Hematopoietic multipotent progenitor cell treated with erythropoietin and hydrocortisone succinate and interleukin-3 and kit ligand, for 4 days (in vitro differentiated cells): ENCODE measurements around the gene CALY.
A peak's percentile ranks its signal among the peaks of the same experiment; 100 is the strongest.

Source experiments
- DNase-seq: peaks from one replicate; pipeline ENCODE4 v3.0.0-alpha.2; 2015

The CALY gene

DNA sequence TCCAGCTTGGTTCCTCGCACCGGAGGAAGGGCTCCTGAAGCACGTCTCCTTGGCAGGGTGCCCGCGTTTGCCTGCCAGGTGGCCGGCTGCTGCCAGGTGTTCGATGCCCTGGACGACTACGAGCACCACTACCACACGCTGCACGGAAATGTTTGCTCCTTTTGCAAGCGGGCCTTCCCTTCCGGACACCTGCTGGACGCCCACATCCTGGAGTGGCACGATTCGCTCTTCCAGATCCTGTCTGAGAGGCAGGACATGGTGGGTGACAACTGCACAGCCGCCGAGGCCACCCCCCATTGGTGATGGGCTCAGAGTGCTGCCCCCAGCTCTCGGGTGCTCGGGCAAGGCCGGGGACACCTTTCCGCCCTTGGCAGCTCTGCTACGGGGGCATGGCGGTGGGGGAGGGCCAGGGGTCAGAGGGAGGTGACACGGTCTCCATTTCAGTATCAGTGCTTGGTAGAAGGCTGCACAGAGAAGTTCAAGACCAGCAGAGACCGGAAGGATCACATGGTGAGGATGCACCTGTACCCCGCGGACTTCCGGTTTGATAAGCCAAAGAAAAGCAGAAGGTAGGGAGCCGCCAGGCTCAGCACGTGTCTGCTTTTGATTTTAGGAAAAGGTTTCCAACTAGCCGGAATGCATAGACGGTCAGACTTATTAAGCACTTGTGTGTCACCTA lies 26.8 kb downstream of the CALY start:
- no peak for DNase-seq

DNA sequence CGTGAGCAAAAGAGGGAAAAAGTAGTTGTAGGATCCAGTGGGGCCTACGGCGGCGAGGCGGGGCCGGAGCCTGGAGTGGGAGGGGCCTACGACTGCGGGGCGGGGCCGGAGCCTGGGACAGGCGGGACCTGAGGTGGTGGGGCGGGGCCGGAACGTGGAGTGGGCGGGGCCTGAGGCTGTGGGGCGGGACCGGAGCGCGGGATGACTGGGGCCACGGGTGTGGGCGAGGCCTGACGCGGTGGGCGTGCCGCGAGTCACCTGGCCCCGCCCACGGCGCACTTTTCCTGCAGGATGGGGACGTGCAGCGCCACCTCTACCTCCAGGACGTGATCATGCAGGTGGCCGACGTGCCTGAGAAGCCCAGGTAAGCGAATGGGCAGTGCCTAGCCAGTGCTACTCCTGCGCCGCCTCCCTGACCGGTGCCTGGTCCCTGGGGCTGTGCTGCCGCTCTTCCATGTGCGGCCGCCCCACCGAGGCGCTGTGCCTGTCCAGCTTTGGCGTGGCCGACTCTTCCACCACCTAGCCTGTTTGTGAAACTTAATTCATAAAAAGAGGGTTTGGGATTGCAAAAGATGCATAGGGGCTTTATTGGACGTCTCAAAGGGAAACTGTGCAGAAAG lies 27.5 kb downstream of the CALY start:
- peak; percentile 92 for DNase-seq

GRCh38 chr10:133308421-133309099 lies 28.1 kb downstream of the CALY start, which contains the start of the genes TUBGCP2 and ZNF511:
TUBGCP2 (minus strand) TSS chr10:133308872; CDS start chr10:133302941, 5,931 bp downstream.
ZNF511 (plus strand) TSS chr10:133308914; CDS start chr10:133308944, 30 bp downstream.
- DNase-seq, result peak; percentile 90

DNA sequence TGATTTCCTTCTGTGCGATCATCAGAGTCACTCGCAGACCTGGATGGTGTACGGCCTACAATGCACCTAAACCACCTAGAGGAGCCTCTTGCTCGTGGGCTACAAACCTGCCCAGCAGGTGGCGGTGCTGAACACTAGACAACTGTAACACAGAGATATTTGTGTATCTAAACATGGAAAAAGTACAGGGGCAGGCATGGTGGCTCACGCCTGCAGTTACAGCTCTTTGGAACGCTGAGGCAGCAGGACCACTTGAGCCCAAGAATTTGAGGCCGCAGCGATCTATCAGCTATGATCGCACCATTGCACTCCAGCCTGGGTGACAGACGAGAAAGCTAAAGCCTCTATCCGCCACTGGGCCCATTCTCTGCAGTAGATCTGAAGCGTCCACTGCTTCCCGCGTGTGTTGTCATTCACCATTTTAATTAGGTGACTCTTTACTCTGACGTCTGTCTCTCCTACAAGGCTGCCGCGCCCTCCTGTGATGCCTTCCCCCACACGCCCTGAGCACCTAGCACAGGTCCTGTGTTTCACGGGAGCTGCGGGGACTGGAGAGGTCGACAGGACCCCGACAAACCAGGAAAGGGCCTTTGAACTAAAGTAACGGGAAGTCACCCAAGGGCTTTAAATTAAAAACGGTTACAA lies 28.8 kb downstream of the CALY start:
- DNase-seq, result peak; percentile 84

GRCh38 chr10:133306941-133307379 lies 29.7 kb downstream of the CALY start:
- DNase-seq, result no peak

DNA sequence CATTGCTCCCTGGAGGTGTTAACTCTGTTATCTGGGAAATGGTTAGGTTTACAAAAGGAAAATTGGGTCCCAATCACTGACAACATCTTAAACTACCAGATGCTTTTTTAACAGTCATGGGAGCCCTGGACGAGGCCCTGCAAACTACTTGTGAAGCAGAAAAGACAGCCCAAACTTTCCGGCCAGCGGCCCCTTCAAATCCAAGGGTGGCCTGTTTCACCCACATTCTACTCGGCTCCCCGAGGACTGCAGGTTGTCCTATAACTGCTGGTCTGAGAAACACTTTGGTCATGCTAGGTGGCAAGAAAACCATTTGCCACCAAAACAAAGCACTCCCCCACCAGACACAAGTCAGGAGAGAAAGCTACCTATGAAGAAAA lies 30.6 kb downstream of the CALY start:
- no peak for DNase-seq

DNA sequence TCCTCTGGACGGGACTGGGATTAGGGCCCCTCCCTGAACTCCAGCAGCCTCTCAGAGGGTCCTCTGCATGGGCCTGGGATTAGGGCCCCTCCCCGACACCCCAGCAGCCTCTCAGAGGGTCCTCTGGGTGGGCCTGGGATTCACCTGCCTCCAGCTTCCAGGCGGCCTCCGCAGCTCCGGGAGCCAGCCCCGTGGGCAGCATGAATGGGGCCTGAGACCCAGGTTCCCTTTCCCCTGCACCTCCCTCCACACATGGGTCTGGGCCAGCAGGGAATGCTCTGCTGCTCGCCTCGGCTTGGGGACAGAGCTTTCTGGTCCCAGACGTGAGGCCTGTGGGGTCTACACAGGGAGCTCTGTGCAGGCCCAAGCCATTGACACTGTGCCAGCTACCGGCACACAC lies 33.5 kb downstream of the CALY start:
- DNase-seq, result no peak

DNA sequence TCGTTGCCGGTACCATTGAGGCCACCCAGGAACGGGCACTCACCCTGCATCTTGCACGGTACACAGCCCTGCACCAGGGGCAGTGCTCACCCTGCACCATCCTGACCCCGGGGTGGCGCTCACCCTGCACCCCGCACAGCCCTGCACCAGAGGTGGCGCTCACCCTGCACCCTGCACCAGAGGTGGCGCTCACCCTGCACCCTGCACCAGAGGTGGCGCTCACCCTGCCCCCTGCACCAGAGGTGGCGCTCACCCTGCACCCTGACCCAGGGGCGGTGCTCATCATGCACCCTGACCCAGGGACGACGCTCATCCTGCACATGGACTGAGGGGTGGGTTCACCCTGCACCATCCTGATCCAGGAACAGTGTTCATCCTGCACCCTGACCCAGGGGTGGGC lies 34.5 kb downstream of the CALY start:
- no peak for DNase-seq

DNA sequence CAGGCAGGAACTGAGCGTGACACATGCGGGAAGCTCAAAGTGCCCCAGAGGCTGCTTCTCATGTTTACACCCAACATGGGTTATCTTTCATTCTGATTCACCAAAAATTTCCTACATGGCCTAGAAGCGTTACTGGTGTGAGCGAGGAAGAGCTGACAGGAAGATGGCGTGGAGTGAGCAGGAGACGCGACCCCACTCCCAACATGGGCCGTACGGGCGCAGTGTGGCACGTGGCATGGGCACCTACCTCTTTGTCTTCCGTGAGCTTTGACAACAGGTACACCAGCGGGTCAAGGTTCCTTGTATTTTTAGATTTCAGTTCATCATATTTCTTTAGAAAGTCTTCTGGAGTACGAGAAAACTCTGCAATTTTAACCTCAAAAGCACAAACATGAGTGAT lies 37.0 kb downstream of the CALY start:
- no peak for DNase-seq

DNA sequence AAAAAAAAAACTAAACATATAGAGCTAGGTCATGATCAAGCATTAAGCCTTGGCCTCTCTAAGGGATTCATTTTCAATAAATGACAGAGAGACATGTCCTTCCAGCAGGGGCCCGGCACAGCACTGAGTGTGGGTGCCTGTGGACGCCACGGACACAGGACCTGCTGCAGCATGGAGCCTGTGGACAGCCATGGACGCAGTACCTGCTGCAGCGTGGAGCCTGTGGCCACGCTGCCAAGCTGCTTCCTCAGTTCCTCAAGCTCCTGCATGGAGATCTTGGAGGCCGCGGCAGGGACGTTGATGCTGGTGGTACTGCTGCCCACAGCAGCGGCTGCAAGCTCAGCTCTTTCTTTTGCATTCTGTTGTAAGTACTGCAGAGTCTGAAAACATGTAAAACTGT lies 37.5 kb downstream of the CALY start:
- DNase-seq, result no peak

DNA sequence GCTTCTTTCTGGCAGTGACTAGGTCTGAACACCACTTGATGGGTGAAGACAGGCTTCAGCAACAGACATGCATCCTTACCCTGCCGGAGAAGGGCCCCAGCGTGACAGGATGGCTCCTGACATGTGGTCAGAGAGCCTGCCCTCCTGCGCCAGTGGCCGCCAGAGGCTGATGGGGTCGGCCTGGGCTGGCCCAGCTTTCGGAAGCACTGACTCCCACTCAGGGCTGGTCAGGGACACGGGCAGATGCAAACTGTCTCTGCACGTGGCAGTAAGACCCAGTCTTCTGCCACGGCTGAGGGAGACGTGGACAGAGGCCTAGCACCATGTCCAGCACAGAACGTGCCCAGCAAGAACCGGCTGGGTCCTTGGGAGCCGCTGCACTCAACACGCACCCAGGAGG lies 38.2 kb downstream of the CALY start:
- no peak for DNase-seq

DNA sequence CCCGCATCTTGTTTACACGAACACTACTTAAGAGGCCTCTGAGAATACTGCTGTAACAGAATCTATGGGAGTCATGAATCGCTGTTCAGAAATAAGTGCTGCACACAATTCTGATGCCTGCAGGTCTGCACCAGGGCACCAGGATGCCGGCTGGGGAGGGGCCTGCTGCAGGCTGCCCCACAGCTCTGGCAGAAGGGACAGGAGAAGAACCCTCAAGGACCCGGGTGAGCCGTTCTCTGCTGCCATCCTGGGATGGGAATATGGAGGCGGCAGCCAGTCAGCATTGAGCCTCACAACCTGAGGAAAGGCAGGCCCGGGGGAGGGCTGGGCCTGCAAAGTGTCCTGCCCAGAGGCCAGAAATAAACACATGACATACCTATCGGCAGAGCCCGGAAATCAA lies 39.2 kb downstream of the CALY start:
- DNase-seq, result no peak

GRCh38 chr10:133295426-133296320 lies 41.0 kb downstream of the CALY start:
- no peak for DNase-seq

DNA sequence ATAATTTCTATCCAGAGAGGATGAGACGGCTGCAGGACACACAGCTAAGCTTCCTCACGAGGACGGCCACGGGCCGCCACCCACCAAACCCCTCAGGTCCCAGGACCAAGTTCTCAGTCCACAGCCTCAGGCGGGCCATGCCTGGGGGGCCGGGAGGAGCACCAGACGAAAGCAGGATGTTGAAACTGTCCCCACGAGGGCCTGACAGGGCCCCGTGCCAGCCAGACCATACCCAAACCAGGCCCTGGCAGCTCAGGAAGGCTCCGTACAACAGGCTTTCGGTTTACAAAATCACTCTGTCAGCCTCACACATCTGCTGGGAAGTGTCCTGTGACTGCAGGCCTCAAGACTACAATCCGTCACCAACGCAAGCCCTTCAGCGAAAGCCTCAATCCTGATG lies 42.5 kb downstream of the CALY start:
- no peak for DNase-seq

DNA sequence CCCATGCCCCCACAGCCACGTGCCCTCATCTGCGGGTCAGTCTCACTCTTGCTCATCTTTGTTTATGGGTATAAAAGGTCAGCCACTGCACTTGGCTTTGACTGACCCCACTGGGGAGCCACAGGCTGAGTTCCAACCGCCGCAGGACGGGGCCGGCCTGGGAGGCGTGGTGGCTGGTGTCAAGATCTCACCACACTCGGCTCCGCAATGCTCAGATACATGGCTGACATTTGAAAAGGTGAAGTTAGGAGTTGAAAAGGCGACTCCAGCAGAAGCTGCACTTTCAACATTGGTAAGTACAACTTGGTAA lies 42.9 kb downstream of the CALY start:
- DNase-seq, result no peak

GRCh38 chr10:133292919-133293809 lies 43.5 kb downstream of the CALY start:
- DNase-seq, result no peak

DNA sequence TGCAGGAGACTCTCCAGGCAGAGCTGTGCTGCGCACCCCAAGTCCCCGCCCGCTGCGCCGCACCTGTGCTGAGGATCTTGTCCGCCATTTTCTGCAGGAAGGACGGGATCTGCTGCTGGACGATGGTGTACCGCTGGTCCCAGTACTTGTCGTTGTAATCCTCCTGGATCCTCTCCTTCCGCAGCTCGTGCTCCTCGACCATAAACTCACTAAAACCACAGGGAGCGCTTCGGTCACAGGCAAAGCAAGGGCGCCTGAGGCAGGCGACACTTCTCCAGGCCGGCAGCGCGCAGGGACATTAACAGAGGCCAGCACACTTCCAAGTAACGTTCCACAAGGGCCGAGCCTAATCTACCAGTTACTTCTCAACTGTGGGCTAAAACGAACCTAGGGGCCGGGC lies 46.9 kb downstream of the CALY start:
- no peak for DNase-seq

DNA sequence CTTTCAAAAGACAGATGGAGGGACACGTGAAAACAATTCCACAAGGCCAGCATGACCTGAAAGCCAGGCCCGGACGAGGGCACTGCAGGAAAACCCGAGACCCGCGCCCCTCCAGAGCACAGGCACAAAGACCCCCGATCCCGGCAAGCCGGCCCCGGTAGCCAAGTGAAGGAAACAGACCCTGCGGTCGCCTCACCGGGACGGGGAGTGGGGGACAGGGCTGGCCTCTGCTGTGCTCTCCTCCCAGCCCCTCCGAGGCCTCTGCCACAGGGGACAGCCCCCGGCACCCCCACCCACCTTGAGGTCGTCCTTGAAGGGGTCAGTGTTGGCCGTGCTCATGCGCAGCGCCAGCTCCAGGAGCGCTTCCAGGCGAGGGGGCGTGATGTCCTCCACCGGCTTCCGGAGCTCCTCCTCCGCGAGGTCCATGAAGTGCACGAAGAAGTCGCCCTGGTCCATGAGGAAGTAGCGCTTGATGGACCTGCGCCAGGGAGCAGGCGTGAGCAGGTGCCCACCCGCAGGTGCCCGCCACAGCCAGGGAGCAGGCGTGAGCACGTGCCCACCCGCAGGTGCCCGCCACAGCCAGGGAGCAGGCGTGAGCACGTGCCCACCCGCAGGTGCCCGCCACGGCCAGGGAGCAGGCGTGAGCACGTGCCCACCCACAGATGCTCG lies 48.7 kb downstream of the CALY start:
- no peak for DNase-seq

GRCh38 chr10:133286366-133286765 lies 50.3 kb downstream of the CALY start:
- DNase-seq, result no peak

- no peak for DNase-seq
Observed at GRCh38 chr10:133285217-133285616, 51.5 kb downstream of the CALY start.

DNA sequence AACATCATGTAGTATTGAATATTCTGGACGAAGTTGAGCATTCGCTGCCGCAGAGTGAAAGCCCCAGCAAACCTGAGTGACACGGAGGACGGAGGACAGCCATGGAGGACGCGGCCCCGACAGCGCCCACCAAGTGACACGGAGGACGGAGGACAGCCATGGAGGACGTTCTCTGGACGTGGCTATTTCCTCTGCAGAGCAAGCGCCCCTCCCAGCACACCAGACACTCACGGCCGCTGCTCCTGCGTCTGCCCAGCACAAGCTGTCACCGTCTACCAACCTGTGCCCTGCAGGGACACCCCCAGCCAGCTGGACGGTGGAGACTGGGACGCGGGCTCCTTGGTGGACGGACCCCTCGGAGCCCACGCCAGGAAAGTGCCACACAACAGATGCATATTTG lies 52.8 kb downstream of the CALY start:
- no peak for DNase-seq
